NCI-H526 (cell line): ENCODE data around the gene HHIPL1.
"Not testable (repeated sequence)": the region's sequence is repeated elsewhere in the genome, so short reads cannot be mapped to it uniquely, and the experiment has no call there.

Source experiments
- DNase-seq, 2 experiments: peaks; one replicate each; lab custom pipeline; 2025; lab: John Stamatoyannopoulos, UW

HHIPL1 gene

GRCh38 chr14:99635116-99635515 is 9.8 kb upstream of the HHIPL1 start:
- DNase-seq: no peak

- no peak for DNase-seq
Measured at GRCh38 chr14:99636487-99636886, 8.4 kb upstream of the HHIPL1 start.

- DNase-seq: no peak
Measured at GRCh38 chr14:99637624-99638023, 7.3 kb upstream of the HHIPL1 start.

DNA sequence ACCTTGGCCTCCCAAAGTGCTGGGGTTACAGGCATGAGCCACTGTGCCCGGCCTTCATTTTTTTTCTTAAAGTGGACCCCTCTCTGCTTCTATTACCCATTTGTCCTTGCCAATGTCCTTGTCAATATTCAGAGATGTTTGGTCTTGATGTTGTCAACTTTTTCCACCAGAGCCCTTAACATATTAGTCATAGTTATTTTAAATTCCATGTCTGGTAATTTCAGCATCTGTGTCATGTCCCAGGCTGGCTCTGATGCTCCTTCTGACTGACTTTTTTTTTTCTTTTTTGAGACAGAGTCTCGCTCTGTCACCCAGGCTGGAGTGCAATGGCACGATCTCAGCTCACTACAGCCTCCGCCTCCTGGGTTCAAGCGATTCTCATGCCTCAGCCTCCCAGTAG is 2.2 kb upstream of the HHIPL1 start:
- not testable (repeated sequence) for DNase-seq

DNA sequence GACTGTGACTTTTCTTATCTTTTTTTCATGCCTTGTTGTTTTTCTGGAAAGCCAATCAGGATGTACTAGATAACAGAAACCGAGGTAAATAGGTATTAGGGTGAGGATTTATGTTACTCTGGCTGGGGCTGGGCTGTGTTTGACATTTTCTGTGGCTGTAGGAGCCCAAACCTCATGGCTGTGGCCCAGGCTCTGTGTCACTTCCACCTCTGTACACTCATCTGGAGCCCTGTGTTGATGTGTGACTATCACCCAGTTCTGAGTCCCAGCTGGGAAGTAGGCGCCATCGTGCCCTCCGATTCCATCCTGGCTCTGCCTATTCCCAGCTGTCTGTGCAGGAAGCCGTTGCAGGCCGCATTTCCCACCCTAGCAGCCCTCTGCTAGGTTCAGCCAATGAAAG is 1.6 kb upstream of the HHIPL1 start:
- no peak for DNase-seq

DNA sequence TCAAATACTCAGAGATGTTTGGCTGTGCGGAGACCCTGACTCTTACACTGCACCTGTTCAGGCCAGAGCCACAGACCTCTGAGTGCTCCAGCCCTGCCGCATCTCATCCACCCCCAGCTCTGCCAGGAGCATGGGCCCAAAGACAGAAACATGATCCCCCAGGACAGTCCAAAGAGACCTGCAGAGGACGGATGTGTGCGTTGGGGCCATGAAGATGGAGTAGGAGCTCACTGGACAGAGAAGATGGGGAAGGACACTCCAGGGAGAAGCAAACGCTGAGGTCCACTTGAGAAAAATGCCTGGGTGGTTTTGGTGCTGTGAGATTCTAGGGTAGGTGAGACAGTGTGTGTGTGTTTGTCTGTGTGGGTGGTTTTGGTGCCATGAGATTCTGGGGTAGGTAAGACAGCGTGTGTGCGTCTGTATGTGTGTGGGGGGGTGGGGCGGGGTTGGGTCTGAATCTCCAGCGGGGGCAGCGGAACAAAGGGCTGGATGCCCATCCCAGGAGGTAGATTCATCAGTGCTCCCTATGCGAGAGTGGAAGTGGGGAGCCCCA is 818 bp upstream of the HHIPL1 start:
- no peak for DNase-seq

DNA sequence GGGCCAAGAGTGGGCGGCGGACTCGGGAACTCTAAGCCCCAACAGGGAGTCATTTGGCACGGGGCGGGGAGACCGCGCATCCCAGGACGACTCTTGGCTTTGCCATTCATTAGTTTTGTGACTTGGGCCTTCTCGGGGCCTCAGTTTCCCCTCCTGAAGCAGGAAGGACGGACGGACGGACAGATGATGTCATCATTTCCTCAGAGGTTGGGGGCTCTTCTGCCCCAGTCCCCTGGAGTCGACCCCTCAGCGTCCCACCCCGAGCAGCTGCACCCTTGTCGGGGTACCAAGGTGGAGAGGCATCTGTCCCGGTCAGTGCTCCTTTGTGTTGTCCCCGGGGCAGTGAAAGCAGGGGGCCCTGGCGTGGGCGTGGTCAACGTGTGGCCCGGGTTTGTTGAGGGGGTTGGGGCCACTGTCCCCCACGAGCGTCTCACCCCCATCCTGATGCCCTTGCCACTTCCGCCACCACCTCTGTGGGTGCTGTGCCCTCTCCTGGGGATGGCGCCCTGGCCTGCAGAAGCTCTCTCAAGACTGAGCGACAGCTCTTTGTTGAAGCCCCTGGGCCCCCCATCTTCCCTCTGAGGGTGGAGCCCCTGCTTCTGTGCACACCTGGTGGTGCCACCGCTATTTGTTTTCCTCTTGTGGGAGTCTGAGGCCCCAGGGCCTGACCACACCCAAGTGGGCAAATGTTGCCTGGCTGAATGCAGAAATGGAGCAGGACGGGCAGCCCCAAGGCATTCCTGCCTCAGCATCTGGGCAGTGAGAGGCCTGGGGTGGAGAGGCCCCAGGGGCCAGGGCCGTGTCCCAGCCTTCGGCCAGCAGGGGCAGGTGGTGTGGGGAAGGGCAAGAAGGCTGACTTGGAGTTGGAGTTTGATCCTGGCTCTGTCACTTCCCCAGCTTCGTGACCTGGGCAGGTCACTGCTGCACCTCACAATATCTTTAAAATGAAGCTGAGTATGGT is 896 bp downstream of the HHIPL1 start:
- DNase-seq: no peak

DNA sequence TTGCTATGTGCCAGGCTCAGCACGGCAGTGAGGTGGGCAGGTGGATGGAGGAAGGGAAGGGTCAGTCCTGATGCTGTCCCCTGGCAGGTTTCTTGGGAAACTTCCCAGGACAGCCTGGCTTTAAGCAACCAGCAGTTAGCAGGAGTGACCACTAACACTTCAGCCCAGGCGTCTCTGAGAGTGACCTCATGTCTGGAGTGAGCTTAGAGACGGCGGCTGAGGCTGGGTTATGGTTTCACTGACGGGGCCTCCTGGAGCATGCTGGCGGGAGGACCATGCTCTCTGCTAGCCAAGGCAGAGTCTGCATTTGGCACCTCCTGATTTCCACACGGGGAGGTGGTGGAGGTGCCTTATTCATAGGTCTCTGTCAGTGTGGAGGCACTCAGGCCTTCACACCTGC is 2.5 kb downstream of the HHIPL1 start:
- no peak for DNase-seq

GRCh38 chr14:99648027-99648784 is 3.3 kb downstream of the HHIPL1 start:
- no peak for DNase-seq

- no peak for DNase-seq
Measured at GRCh38 chr14:99649219-99649618, 4.3 kb downstream of the HHIPL1 start.

GRCh38 chr14:99649643-99650042 is 4.7 kb downstream of the HHIPL1 start:
- DNase-seq: no peak

GRCh38 chr14:99650189-99650588 is 5.3 kb downstream of the HHIPL1 start:
- no peak for DNase-seq

DNA sequence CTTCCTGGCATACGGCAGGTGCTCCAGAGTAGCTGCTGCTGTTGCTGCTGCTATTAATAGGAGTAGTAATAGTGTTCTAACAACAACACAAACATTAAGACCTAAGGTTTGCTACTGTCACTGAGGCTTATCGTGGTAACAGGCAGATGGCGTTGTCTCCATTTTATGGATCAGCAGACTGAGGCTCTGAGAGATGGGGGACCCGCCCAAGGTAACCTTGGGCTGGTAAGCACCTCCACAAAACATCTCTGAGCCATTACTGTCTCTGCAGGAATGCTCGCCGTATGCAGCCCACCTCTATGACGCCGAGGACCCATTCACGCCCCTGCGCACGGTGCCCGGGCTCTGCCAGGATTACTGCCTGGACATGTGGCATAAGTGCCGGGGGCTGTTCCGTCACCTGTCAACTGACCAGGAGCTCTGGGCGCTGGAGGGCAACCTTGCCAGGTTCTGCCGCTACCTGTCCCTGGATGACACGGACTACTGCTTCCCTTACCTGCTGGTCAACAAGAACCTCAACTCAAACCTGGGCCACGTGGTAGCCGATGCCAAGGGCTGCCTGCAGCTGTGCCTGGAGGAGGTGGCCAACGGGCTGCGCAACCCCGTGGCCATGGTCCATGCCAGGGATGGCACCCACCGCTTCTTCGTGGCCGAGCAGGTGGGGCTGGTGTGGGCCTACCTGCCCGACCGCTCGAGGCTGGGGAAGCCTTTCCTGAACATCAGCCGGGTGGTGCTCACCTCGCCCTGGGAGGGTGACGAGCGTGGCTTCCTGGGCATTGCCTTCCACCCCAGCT is 7.2 kb downstream of the HHIPL1 start:
- DNase-seq: no peak

- no peak for DNase-seq
Measured at GRCh38 chr14:99654235-99654985, 9.5 kb downstream of the HHIPL1 start.

DNA sequence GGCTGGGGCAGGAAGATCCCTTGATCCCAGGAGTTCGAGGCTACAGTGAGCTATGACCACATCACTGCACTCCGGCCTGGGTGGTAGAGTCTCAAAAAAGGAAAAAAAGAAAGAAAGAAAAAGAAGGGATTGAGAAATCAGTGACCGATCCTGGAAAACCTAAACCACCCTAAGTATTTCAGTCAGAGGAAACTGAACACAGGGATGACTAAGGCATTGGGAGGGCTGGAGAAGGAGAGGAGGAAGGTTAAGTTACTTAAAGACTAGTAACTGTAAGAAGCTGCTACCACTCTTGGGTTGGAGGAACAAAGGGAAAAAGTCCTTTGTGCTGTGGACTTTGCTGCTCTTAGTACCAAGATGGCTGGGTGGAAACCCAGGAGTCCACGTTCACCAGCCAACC is 10.6 kb downstream of the HHIPL1 start:
- no peak for DNase-seq

GRCh38 chr14:99656171-99656570 is 11.2 kb downstream of the HHIPL1 start:
- no peak for DNase-seq

- DNase-seq: no peak
Measured at GRCh38 chr14:99657645-99658155, 12.8 kb downstream of the HHIPL1 start.

DNA sequence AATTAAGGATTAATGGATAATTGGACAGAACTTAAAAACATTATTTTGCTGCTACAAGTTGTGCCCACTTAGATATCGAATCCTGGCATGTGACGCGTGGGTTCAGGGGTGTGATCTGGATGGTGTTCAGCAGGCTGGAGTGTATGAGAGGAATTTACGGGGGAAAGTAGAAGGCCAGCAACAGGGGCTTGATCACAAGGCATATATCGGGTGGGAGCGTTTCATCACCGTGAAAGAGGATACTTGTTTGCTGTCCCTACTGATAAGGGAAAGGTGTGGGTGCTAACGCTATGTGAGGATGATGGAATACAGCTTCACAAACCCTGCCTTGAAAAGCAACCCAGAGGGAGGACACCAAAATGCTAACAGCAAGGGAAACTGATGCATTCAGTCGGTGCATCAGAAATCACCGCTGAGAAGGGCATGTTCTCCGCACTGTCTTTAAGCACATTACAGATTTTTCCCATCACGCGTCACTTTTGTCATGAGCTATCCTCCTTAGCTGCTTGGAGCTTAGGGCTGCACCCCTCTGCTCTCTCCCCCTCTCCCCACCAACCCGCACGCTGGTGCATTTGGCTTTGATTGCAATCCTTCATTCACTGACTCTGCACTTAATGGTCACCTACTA is 13.4 kb downstream of the HHIPL1 start:
- no peak for DNase-seq

- peak in 1 of 2 experiments; percentile 56 for DNase-seq
Measured at GRCh38 chr14:99659333-99659741, 14.4 kb downstream of the HHIPL1 start.

DNA sequence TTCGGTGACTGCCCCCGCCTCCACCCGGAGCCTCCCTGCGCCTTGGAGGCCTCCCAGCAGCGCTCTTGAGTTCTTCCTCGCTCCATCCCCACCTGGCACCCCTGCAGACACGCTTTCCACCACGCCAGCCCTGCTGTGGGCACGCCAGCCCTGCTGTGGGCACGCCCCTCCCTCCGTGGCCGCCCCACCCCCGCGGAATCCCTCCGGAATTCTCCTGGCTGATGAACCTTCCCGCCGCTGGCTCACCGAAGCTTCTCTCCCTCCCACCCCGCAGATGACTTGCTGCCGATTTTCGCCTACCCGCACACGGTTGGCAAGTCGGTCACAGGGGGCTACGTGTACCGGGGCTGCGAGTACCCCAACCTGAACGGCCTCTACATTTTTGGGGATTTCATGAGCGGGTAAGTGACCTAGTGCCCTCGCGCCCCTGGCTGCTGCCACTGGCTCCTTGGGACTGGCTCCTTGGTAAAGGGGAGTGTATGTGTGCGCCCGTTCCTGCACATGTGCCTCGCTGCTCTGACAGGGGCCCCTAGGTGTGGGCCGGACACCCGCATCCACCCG is 15.2 kb downstream of the HHIPL1 start:
- no peak for DNase-seq
